Loucy (cell line): ENCODE results near the gene PKP2.

Experiments
- CTCF ChIP-seq: fragments of 200-600 bp; sonication (generic); conservative IDR thresholded peaks from 2 replicates; pipeline ENCODE4 v1.5.1; 2014; ENCODE audit warnings: mild to moderate bottlenecking, antibody characterized with exemption, low read length
- EZH2phosphoT487 ChIP-seq: fragments of 200-600 bp; IDR thresholded peaks from 2 replicates; pipeline ENCODE4 v1.6.1; 2018; ENCODE audit warnings: antibody characterized with exemption, mild to moderate bottlenecking, moderate library complexity, borderline replicate concordance

- TF ChIP-seq CTCF = no peak
- TF ChIP-seq EZH2phosphoT487 = no peak
Measured at GRCh38 chr12:32893458-32893857, 3.1 kb downstream of the PKP2 start.
